ENCODE results near the gene PPM1H.
A peak's percentile ranks its signal among the peaks of the same experiment; 100 is the strongest.
"Not testable (repeated sequence)": the region's sequence is repeated elsewhere in the genome, so short reads cannot be mapped to it uniquely, and the experiment has no call there.

The PPM1H gene

DNA sequence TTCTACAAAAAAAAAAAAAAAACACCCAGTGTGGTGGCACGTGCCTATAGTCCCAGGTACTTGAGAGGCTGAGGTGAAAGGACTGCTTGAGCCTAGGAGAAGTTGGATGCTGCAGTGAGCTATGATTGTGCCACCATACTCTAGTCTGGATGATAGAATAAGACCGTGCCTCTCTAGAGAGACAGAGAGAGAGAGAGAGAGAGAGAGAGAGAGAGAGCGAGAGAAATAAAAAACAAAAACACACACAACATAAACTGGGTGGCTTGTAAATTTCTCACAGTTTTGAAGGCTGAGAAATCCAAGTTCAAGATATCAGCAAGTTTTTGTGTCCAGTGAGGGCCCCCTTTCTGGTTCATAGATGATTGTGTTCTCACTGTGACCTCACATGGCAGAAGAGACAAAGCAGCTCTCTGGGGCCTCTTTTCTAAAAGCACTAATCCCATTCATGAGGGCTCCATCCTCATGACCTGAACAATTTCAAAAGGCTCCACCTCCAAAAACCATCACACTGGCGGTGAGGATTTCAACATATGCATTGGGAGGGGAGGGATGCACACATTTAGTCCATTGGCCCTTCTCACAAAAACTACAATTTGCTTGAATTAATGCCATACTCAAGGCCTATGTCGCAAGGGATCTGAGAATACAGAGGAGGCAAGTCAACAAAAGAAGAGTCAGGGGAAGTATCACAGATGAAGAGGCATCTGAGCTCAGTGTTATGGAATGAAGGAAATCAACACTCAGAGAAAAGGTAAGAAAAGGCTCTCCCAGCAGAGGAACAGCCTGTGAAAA is 94.9 kb downstream of the PPM1H start:
- no peak for DNase-seq (ENCODE audit: low spot score)

GRCh38 chr12:62834971-62835547 is 99.9 kb downstream of the PPM1H start:
- no peak for DNase-seq (ENCODE audit: low spot score)

DNA sequence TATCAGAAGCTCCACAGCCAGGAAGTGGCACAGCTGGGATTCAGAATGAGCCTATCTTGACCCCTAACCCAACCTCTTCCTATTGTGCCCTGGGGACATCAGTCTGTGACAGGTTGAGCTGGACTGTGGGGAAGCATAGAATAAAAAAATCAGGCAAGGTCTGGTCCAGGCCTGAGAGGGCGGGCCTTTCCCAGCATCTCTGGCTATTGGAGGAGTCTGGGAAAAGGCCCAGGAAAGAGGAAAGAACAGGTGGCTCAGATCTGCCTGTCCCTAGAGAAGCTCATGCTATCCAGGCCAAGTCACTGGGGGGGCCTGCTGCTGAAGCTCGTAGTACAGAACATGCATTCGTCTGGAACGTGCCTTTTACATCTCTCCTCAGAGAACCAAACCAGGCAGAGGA is 100.5 kb downstream of the PPM1H start:
- no peak for DNase-seq (ENCODE audit: low spot score)

GRCh38 chr12:62833634-62834033 is 101.3 kb downstream of the PPM1H start:
- DNase-seq (ENCODE audit: low spot score) = no peak

GRCh38 chr12:62832558-62832957 is 102.4 kb downstream of the PPM1H start:
- DNase-seq (ENCODE audit: low spot score) = no peak

DNA sequence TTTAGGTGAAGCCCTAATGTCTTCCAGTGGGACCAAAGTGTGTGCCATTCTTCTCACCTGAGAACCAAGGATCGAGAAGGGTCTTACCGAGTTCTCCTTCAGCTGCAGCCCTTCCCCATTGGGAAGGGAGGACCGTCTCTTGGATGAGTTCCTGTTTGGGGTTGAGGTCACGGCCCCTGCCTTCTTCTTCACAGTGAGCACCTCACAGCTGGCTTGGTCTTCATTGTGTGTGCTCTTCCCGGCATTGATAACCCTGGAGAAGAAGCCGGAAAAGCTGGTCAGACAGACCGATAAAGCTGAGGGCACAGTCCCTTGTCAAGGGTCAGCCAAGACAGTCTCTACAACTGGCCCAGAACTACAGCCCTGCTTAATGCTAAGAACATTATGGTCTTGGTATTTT is 102.9 kb downstream of the PPM1H start:
- DNase-seq (ENCODE audit: low spot score) = no peak

- no peak for DNase-seq (ENCODE audit: low spot score)
These were observed 107.1 kb downstream of the PPM1H start for GRCh38 chr12:62827855-62828254.

DNA sequence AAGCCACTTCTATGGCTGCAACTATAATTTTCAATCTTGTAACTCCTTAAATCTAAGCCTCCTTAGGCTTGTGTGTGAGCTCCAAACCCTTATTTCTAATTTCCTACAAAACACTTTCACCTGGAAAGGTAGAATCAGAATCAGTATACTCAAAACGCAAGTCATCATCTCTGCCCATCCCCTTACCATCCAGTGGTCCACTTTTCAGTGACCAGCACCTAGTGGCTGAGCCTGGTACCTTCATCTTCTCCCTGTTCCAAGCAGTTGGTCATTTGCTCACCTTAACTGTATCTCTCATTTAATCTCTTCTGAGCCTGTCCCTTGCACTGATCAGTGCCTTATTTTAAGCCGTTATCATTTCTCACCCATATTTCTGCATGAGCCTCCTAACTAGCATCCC is 107.9 kb downstream of the PPM1H start:
- DNase-seq (ENCODE audit: low spot score) = no peak

DNA sequence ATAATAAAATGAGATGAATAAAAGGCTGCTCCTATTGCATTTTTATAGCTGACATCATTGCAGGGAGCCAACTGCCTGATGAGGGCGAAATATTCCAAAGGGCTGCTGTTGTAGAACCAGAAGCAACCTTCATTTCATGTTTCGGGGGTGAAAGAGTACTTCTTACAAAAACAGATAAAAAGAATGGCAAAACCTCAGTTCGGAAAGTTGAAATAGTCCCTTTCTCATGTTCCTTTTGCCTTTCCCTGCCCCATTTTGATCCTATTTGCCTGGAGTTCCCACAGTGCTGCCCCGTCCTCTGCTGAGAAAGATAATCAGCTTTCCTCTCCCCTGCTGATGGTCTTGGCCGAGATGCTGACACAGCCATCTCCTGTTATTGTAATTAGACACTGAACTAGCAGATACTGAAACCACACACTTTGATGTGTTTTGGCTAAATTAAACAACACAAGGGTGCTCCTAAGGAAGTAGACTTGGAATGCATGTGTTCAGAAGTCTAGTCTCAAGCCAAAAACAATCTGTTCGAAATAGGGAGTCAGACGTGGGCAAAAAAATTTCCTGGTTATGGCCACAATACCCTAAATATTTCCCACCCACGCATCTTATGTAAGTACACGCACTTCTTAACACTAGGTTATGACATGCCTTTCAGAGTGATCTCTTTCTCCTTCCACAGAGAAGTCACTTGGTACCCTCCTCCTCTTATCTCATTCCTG is 117.2 kb downstream of the PPM1H start:
- no peak for DNase-seq (ENCODE audit: low spot score)

GRCh38 chr12:62814243-62814642 is 120.7 kb downstream of the PPM1H start:
- no peak for DNase-seq (ENCODE audit: low spot score)

GRCh38 chr12:62813031-62813829 is 121.7 kb downstream of the PPM1H start:
- peak; percentile 29 for DNase-seq (ENCODE audit: low spot score)

GRCh38 chr12:62811481-62811880 is 123.5 kb downstream of the PPM1H start:
- not testable (repeated sequence) for DNase-seq (ENCODE audit: low spot score)

DNA sequence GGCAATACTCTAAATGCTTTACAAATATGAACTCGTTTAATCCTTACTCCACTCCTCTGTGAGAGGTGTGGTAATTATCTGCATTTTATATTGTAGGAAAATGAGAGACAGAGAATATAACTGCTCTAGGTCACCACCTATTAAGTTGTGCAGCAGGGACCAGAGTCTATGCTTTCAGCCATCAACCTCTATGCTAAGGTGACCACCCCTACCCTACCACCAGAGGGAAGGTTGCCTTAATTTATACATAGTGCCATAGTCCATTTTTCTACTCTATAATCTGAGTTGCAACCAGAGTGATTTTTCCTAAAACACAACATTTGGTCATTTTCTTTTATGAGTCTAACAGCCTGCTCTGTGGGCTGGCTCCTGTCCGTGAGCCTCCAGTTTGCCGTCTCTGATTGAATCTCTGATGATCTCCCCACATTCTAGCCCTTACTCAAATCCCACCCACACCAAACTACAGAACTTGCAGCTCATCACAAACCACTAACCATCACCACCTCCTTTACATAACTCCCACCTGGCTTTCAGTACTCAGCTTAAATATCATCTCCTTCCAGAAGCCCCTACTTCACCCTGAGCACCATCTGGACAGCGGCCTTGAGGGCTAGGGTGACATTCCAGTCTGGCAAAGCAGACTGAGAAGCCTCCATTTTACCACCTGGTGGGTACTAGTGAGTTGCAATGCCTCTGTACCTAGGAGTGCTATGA is 126.6 kb downstream of the PPM1H start:
- DNase-seq (ENCODE audit: low spot score) = no peak

DNA sequence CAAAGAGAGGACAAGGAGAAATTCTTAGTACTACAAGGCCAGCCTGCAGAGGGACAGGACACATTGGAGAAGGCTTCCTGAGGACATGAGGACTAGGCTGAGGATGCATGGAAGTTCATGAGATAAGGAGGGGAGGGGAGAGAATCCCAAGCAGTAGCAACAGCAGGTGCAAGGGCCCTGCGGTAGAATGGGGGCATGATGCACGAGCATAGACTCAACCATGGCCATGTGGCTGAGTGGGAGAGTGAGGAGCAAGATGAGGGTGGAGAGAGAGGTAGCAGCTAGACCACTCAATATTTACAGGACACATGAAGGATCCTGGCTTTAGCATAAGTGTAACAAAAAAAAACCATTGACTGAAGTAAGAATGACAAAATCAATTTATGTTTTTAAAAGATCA is 128.1 kb downstream of the PPM1H start:
- no peak for DNase-seq (ENCODE audit: low spot score)

GRCh38 chr12:62806244-62806836 is 128.6 kb downstream of the PPM1H start:
- DNase-seq (ENCODE audit: low spot score) = no peak

DNA sequence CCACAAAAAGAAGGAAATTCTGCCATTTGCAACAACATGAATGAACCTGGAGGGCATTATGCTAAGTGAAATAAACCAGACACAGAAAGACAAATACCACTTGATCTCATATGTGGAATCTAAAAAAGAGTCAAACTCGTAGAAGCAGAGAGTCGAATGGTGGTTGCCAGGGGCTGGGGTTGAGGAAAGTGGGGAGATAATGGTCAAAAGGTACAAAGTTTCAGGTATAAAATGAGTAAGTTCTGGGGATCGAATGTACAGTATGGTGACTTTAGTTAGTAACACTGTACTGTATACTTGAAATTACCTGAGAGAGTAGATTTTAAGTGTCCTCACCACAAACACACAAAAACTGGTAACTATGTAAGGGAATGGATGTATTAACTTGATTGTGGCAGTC is 129.4 kb downstream of the PPM1H start:
- no peak for DNase-seq (ENCODE audit: low spot score)

DNA sequence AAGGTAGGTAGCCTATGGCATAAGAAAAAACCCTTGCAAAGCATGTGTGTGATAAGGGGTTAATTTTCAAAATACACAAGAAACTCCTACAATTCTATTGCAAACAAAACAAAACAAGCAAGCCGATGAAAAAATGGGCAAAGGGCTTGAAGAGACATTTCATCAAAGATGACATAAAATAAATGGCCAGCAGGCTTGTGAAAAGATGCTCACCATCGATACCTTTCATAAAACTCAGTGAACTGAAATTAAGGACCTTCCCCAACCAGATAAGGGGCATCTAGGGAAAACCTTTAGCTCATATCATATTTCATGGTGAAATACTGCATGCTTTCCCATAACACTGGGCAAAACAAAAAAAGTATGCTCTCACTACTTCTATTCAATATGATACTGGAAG is 131.2 kb downstream of the PPM1H start:
- DNase-seq (ENCODE audit: low spot score) = no peak

- DNase-seq (ENCODE audit: low spot score) = no peak
These were observed 132.0 kb downstream of the PPM1H start for GRCh38 chr12:62802984-62803383.

DNA sequence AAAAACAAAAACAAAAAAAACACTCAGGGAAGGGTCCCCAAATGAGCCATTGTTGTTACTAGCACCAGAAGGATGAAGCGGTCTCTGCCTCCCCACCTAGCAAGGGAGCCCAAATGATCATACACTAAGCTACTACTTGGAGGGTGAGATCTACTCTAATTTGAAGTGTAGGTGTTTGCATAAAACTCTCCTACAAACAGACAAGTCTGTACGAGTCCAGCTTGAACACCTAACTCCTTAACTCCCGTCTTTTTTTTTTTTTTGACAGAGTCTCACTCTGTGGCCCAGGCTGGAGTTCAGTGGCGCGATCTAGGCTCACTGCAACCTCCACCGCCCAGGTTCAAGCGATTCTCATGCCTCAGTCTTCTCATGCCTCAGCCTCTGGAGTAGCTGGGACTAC is 132.6 kb downstream of the PPM1H start:
- no peak for DNase-seq (ENCODE audit: low spot score)

DNA sequence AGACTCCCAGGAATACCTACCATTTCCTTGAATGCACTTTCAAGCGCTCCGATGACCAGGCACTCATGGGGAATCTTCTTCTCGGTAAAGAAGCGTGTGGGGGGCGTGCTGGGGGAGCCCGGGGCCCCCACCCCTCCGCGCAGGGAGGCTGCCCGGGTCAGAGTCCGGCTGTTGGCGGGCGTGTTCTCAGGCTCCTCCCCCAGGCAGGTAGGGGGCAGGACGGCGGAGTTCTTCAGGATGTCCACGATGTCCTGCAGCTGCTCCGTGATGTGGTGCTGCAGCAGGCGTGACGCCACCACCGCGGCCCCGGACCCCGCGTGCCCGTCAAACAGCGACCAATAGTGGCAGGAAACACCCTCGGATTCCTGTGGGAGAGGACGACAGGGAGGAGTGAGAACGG is 133.2 kb downstream of the PPM1H start:
- DNase-seq (ENCODE audit: low spot score) = no peak

- DNase-seq (ENCODE audit: low spot score) = no peak
These were observed 134.1 kb downstream of the PPM1H start for GRCh38 chr12:62800707-62801400.
